ENCODE results near the gene SALL1. TPM values are rescaled to one million over a fixed set of nuclear protein-coding genes. Genes with fewer than 3 reads are reported as not detected.

SALL1 gene
- total RNA-seq, 1 experiment from 2014 or later: not detected

GRCh38 chr16:51154271-51155171 is 3.5 kb upstream of the SALL1 start:
- intact Hi-C loops (cut with micrococcal nuclease; ENCODE audit: unreplicated experiment): no loop called here
- Mint-ChIP-seq H3K36me3 (ENCODE audit: insufficient read depth, unreplicated experiment) (no peaks in the 10 kb centered on the region), H3K9me3 (ENCODE audit: low read depth, unreplicated experiment) (peaks cover 5% of the 10 kb centered on the region), H3K27me3 (ENCODE audit: unreplicated experiment) (peaks cover 19% of the 10 kb centered on the region), H3K27ac (ENCODE audit: unreplicated experiment) (no peak overlapping the region), H3K4me3 (ENCODE audit: low read depth, unreplicated experiment) (no peak overlapping the region), H3K4me1 (ENCODE audit: low read depth, unreplicated experiment) (no peaks in the 10 kb centered on the region)
- no peak for TF ChIP-seq CTCF (IDR thresholded peaks at IDR 0.05; ENCODE audit: unreplicated experiment)
- BruUV-seq (replicated peaks): no TSS peak
- no peak for DNase-seq
- CTCF ChIA-PET: no interaction called here

GRCh38 chr16:51153577-51154031 is 2.5 kb upstream of the SALL1 start:
- Mint-ChIP-seq H3K27ac (ENCODE audit: unreplicated experiment) (no peak overlapping the region), H3K36me3 (ENCODE audit: insufficient read depth, unreplicated experiment) (no peaks in the 10 kb centered on the region), H3K9me3 (ENCODE audit: low read depth, unreplicated experiment) (peaks cover 5% of the 10 kb centered on the region), H3K4me1 (ENCODE audit: low read depth, unreplicated experiment) (no peaks in the 10 kb centered on the region), H3K27me3 (ENCODE audit: unreplicated experiment) (peaks cover 19% of the 10 kb centered on the region), H3K4me3 (ENCODE audit: low read depth, unreplicated experiment) (no peak overlapping the region)
- TF ChIP-seq CTCF (IDR thresholded peaks at IDR 0.05; ENCODE audit: unreplicated experiment): no peak
- no TSS peak for BruUV-seq (replicated peaks)
- intact Hi-C loops (cut with micrococcal nuclease; ENCODE audit: unreplicated experiment): no loop called here
- DNase-seq: no peak
- CTCF ChIA-PET: no interaction called here

- no peak for TF ChIP-seq CTCF (IDR thresholded peaks at IDR 0.05; ENCODE audit: unreplicated experiment)
- CTCF ChIA-PET: no interaction called here
- intact Hi-C loops (cut with micrococcal nuclease; ENCODE audit: unreplicated experiment): no loop called here
- peaks cover 12% of the 10 kb centered on the region for H3K27me3 Mint-ChIP-seq (ENCODE audit: unreplicated experiment)
- no peak overlapping the region for H3K4me3 Mint-ChIP-seq (ENCODE audit: low read depth, unreplicated experiment)
- no peak overlapping the region for H3K27ac Mint-ChIP-seq (ENCODE audit: unreplicated experiment)
- no peak for DNase-seq
- no peaks in the 10 kb centered on the region for H3K4me1 Mint-ChIP-seq (ENCODE audit: low read depth, unreplicated experiment)
- H3K9me3 Mint-ChIP-seq (ENCODE audit: low read depth, unreplicated experiment): peaks cover 5% of the 10 kb centered on the region
- H3K36me3 Mint-ChIP-seq (ENCODE audit: insufficient read depth, unreplicated experiment): no peaks in the 10 kb centered on the region
- no TSS peak for BruUV-seq (replicated peaks)
Observed at GRCh38 chr16:51152691-51153576, 1.9 kb upstream of the SALL1 start.

GRCh38 chr16:51151961-51152663 is 1.0 kb upstream of the SALL1 start:
- CTCF ChIA-PET: interaction anchor here (0.6 kb wide), 1 partner anchor 84 kb away, joined by 3 read pairs; no protein-coding TSS in a partner anchor
- no peak for TF ChIP-seq CTCF (IDR thresholded peaks at IDR 0.05; ENCODE audit: unreplicated experiment)
- Mint-ChIP-seq H3K4me1 (ENCODE audit: low read depth, unreplicated experiment) (no peaks in the 10 kb centered on the region), H3K4me3 (ENCODE audit: low read depth, unreplicated experiment) (no peak overlapping the region), H3K36me3 (ENCODE audit: insufficient read depth, unreplicated experiment) (no peaks in the 10 kb centered on the region), H3K9me3 (ENCODE audit: low read depth, unreplicated experiment) (peaks cover 5% of the 10 kb centered on the region), H3K27ac (ENCODE audit: unreplicated experiment) (no peak overlapping the region), H3K27me3 (ENCODE audit: unreplicated experiment) (peaks cover 4% of the 10 kb centered on the region)
- no peak for DNase-seq
- BruUV-seq (replicated peaks): no TSS peak
- intact Hi-C loops (cut with micrococcal nuclease; ENCODE audit: unreplicated experiment): no loop called here
